Caco-2 (cell line): ENCODE results near the gene SELENOH. TPM values are rescaled to one million over a fixed set of nuclear protein-coding genes. Genes with fewer than 3 reads are reported as not detected.
"Not testable (repeated sequence)": the region's sequence is repeated elsewhere in the genome, so short reads cannot be mapped to it uniquely, and the experiment has no call there.

ENCODE experiments used
- BruUV-seq: library from RNA; stranded (reverse); fragments of 400-500 nt; replicated peaks from 2 replicates; lab custom pipeline; 2021; lab: Mats Ljungman, UMichigan
- CTCF ChIA-PET: fragments of 300-600 bp; sonication (Branson Sonifier 250); formaldehyde crosslinking; loops from one replicate; lab custom pipeline; 2022; ENCODE audit warnings: antibody characterized with exemption; lab: Charles Lee
- POLR2A ChIA-PET: fragments of 300-600 bp; sonication (Branson Sonifier 250); formaldehyde crosslinking; loops from one replicate; lab custom pipeline; 2022; ENCODE audit warnings: antibody characterized with exemption; lab: Charles Lee
- DNase-seq, 2 experiments: peaks; one replicate each; pipeline versions ENCODE4 v3.0.0 to v3.0.0-alpha.2; 2020 to 2022
- H3K27me3 ChIP-seq: replicated peaks from 2 replicates; pipeline ENCODE4 v1.6.0; 2011; ENCODE audit warnings: low read length; ENCODE audit not compliant: control insufficient read depth, insufficient read depth
- H3K36me3 ChIP-seq: 2 replicates; pipeline ENCODE4 v1.5.1; 2011; ENCODE audit warnings: low read length; ENCODE audit not compliant: control insufficient read depth, insufficient read depth
- H3K4me1 ChIP-seq: fragments of 250-450 bp; sonication (Bioruptor Pico); 2 replicates; pipeline ENCODE4 v1.5.1; 2020; ENCODE audit warnings: mild to moderate bottlenecking
- H3K4me3 ChIP-seq: 2 replicates; pipeline ENCODE4 v1.5.1; 2011; ENCODE audit warnings: low read depth, mild to moderate bottlenecking, control low read depth, low read length
- H3K9me3 ChIP-seq: fragments of 250-450 bp; sonication (Bioruptor Pico); 2 replicates; pipeline ENCODE4 v1.5.1; 2020; ENCODE audit warnings: mild to moderate bottlenecking, moderate library complexity
- H3K27ac Mint-ChIP-seq: one replicate; pipeline ENCODE4 v1.8.0; 2022; ENCODE audit warnings: mixed read lengths; ENCODE audit not compliant: unreplicated experiment
- H3K27me3 Mint-ChIP-seq: one replicate; pipeline ENCODE4 v1.8.0; 2022; ENCODE audit warnings: mixed read lengths; ENCODE audit not compliant: insufficient read depth, unreplicated experiment
- H3K36me3 Mint-ChIP-seq: one replicate; pipeline ENCODE4 v1.8.0; 2022; ENCODE audit warnings: mild to moderate bottlenecking, mixed read lengths; ENCODE audit not compliant: insufficient read depth, unreplicated experiment
- H3K4me1 Mint-ChIP-seq: one replicate; pipeline ENCODE4 v1.8.0; 2022; ENCODE audit warnings: low read depth, mixed read lengths; ENCODE audit not compliant: unreplicated experiment
- H3K4me3 Mint-ChIP-seq: one replicate; pipeline ENCODE4 v1.8.0; 2022; ENCODE audit warnings: mild to moderate bottlenecking, moderate library complexity, mixed read lengths; ENCODE audit not compliant: unreplicated experiment
- H3K9me3 Mint-ChIP-seq: one replicate; pipeline ENCODE4 v1.8.0; 2022; ENCODE audit warnings: mixed read lengths; ENCODE audit not compliant: unreplicated experiment
- CTCF ChIP-seq, 2 experiments: fragments of 200-600 bp in 1 of 2; IDR thresholded peaks; 1 replicate in 1 of 2; 2 replicates in 1 of 2; pipeline versions ENCODE4 v1.5.1 to v1.8.0; 2011 to 2022; ENCODE audit warnings: antibody characterized with exemption in 1 of 2, control low read depth in 1 of 2, inconsistent platforms in 1 of 2, low read depth in 1 of 2, low read length in 1 of 2, mild to moderate bottlenecking in 1 of 2, moderate library complexity in 1 of 2; ENCODE audit not compliant: insufficient read depth in 1 of 2, severe bottlenecking in 1 of 2, unreplicated experiment in 1 of 2
- intact Hi-C: fragments of 100-400 bp; cut with micrococcal nuclease; formaldehyde crosslinking; loops from one replicate; pipeline ENCODE4 v1.10.0; 2022; ENCODE audit not compliant: unreplicated experiment
- total RNA-seq: library from RNA; stranded (reverse); gene quantifications from 2 replicates; pipeline ENCODE4 v1.2.3, GENCODE V29; 2022

SELENOH gene
- total RNA-seq, 1 experiment from 2014 or later, result 174 TPM

- H3K4me3 Mint-ChIP-seq, result peak within 1 kb of the TSS; percentile 97
- peaks cover 58% of the 10 kb centered on the region for H3K36me3 Mint-ChIP-seq
- H3K27me3 Mint-ChIP-seq, result no peaks in the 10 kb centered on the region
- no peaks in the 10 kb centered on the region for H3K9me3 ChIP-seq
- TSS peak; percentile 62 for BruUV-seq
- no peaks in the 10 kb centered on the region; the same call in 1 of the 2 replicates for H3K36me3 ChIP-seq
- ChIA-PET POLR2A (interaction anchor here (0.6 to 1.6 kb wide), 12 partner anchors 10 to 573 kb away, joined by 3 to 15 read pairs (median 6); partner anchors contain the start of genes CTNND1, SELENOH and SLC43A1), CTCF (interaction anchor here (0.5 to 1.4 kb wide), 3 partner anchors 39 to 88 kb away, joined by 3 to 18 read pairs (median 4); partner anchors contain the start of gene BTBD18)
- peaks cover 18% of the 10 kb centered on the region for H3K4me1 Mint-ChIP-seq
- H3K4me1 ChIP-seq, result peaks cover 6% of the 10 kb centered on the region; the same call in 1 of the 2 replicates
- peak; percentile 95 to 98 for DNase-seq
- H3K27ac Mint-ChIP-seq, result peak within 1 kb of the TSS; percentile 99
- peak within 1 kb of the TSS; percentile 91 for H3K4me3 ChIP-seq
- intact Hi-C loops, result loop anchor here (1.0 kb wide), 7 partner anchors 29 to 182 kb away; partner anchors contain the start of genes CLP1, CTNND1, SELENOH and TIMM10
- no peaks in the 10 kb centered on the region for H3K9me3 Mint-ChIP-seq
- TF ChIP-seq CTCF (IDR thresholded peaks at IDR 0.05; ENCODE audit: insufficient read depth in 1 of 2, low read depth in 1 of 2, low read length in 1 of 2, severe bottlenecking in 1 of 2, unreplicated experiment in 1 of 2), result no peak
- no peaks in the 10 kb centered on the region for H3K27me3 ChIP-seq
Observed at GRCh38 chr11:57712256-57713150, 28.8 kb upstream of the SELENOH start, which contains the start of gene TMX2. Gene TMX2, plus strand, starts transcription at chr11:57712593. Its CDS starts 26 bp downstream, at chr11:57712619.

GRCh38 chr11:57713835-57714234, 27.5 kb upstream of the SELENOH start:
- no peaks in the 10 kb centered on the region for H3K27me3 ChIP-seq
- no peak overlapping the region for H3K27ac Mint-ChIP-seq
- peaks cover 18% of the 10 kb centered on the region for H3K4me1 Mint-ChIP-seq
- H3K36me3 Mint-ChIP-seq, result peaks cover 62% of the 10 kb centered on the region
- H3K4me3 Mint-ChIP-seq, result peak overlapping the region; percentile 97
- TF ChIP-seq CTCF (IDR thresholded peaks at IDR 0.05; ENCODE audit: insufficient read depth in 1 of 2, low read depth in 1 of 2, low read length in 1 of 2, severe bottlenecking in 1 of 2, unreplicated experiment in 1 of 2), result no peak
- DNase-seq, result no peak
- no TSS peak for BruUV-seq
- intact Hi-C loops, result no loop called here
- H3K9me3 ChIP-seq, result no peaks in the 10 kb centered on the region
- H3K4me1 ChIP-seq, result peaks cover 6% of the 10 kb centered on the region; the same call in 1 of the 2 replicates
- peak overlapping the region; percentile 91 for H3K4me3 ChIP-seq
- no peaks in the 10 kb centered on the region for H3K27me3 Mint-ChIP-seq
- ChIA-PET CTCF (no interaction called here), POLR2A (no interaction called here)
- H3K36me3 ChIP-seq, result peaks cover 2% of the 10 kb centered on the region; the same call in 1 of the 2 replicates
- H3K9me3 Mint-ChIP-seq, result no peaks in the 10 kb centered on the region

- H3K9me3 ChIP-seq, H3K27ac Mint-ChIP-seq, POLR2A ChIA-PET, H3K36me3 ChIP-seq, intact Hi-C loops, H3K4me1 ChIP-seq, H3K4me3 Mint-ChIP-seq, BruUV-seq, H3K27me3 Mint-ChIP-seq, H3K4me3 ChIP-seq, H3K9me3 Mint-ChIP-seq, H3K27me3 ChIP-seq, CTCF ChIA-PET, DNase-seq: not testable (repeated sequence)
- peaks cover 12% of the 10 kb centered on the region for H3K4me1 Mint-ChIP-seq
- peaks cover 75% of the 10 kb centered on the region for H3K36me3 Mint-ChIP-seq
Observed at GRCh38 chr11:57716726-57717125, 24.6 kb upstream of the SELENOH start.
